Measurements from ENCODE around the gene DCLK1. TPM values are rescaled to one million over a fixed set of nuclear protein-coding genes. Genes with fewer than 3 reads are reported as not detected.
"Not testable (repeated sequence)": the region's sequence is repeated elsewhere in the genome, so short reads cannot be mapped to it uniquely, and the experiment has no call there.

Gene DCLK1
- total and polyA plus RNA-seq, 9 donors = 3.3 to 37.0 (median 20.7) TPM

DNA sequence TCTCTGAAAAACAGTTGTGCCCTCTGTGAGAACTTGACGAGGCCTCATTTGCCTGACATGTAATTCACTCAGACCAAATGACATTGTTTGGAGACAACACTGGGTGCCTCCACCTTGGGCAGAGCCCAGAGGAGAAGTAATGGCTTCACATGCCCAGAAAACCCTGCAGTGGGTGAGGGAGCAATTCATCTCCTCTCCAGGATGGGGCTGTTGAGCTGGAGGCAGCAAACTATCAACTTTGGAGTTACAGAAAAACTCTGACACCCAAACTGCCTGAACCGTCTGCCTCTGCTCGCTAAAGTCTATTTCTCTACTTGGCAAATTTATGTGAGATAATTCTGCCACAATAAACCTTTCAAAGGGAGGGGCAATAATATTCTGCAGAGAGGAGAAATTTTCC is 146.9 kb downstream of the DCLK1 start:
- H3K36me3 ChIP-seq = no peaks in the 10 kb centered on the region
- intact Hi-C loops (cut with DNase I) = no loop called here
- no peak overlapping the region for H3K27ac ChIP-seq
- no peak overlapping the region for H3K4me3 ChIP-seq
- peaks cover under 1% of the 10 kb centered on the region for H3K4me1 ChIP-seq (ENCODE audit: insufficient read depth)
- TF ChIP-seq CTCF (IDR thresholded peaks at IDR 0.05) (no peak), EP300 (IDR thresholded peaks at IDR 0.05) (no peak), POLR2A (IDR thresholded peaks at IDR 0.05) (no peak)
- no peak for DNase-seq
- no peaks in the 10 kb centered on the region for H3K9me3 ChIP-seq
- H3K27me3 ChIP-seq = no peaks in the 10 kb centered on the region
- WGBS, 3 donors = 80 to 87% (median 84%) methylated on average over 3 of the region's 3 CpGs

DNA sequence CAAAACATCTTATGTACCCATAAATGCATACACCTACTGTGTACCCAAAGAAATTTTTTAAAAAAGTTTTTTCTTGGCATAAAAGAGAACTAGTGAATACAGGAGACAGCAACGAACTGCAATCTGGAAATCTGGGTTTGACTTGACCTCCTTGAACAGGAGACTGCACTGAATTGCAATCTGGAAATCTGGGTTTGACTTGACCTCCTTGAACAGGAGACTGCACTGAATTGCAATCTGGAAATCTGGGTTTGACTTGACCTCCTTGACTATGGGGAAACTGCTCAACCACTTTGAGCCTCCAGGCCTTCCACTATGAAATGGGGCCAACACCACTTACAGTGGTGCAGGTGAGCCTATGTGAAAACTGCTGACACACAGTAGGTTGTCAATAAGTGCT is 147.5 kb downstream of the DCLK1 start:
- WGBS, 3 donors = 64 to 90% (median 75%) methylated on average over 1 of the region's 1 CpG
- intact Hi-C loops (cut with DNase I); H3K27me3 ChIP-seq; H3K27ac ChIP-seq; H3K4me1 ChIP-seq (ENCODE audit: insufficient read depth); DNase-seq; H3K4me3 ChIP-seq; H3K36me3 ChIP-seq; H3K9me3 ChIP-seq: not testable (repeated sequence)

- TF ChIP-seq POLR2A (IDR thresholded peaks at IDR 0.05) = no peak
- TF ChIP-seq EP300 (IDR thresholded peaks at IDR 0.05) = no peak
- no peak for TF ChIP-seq CTCF (IDR thresholded peaks at IDR 0.05)
- intact Hi-C loops (cut with DNase I) = no loop called here
- Histone ChIP-seq H3K36me3 (no peaks in the 10 kb centered on the region), H3K4me1 (ENCODE audit: insufficient read depth) (peaks cover 2% of the 10 kb centered on the region), H3K27ac (no peak overlapping the region), H3K4me3 (no peak overlapping the region), H3K9me3 (no peaks in the 10 kb centered on the region), H3K27me3 (no peaks in the 10 kb centered on the region)
- 90 to 100% (median 91%) methylated on average over 1 of the region's 1 CpG for WGBS, 3 donors
- no peak for DNase-seq
Measured at GRCh38 chr13:35983206-35983605, 148.0 kb downstream of the DCLK1 start.

DNA sequence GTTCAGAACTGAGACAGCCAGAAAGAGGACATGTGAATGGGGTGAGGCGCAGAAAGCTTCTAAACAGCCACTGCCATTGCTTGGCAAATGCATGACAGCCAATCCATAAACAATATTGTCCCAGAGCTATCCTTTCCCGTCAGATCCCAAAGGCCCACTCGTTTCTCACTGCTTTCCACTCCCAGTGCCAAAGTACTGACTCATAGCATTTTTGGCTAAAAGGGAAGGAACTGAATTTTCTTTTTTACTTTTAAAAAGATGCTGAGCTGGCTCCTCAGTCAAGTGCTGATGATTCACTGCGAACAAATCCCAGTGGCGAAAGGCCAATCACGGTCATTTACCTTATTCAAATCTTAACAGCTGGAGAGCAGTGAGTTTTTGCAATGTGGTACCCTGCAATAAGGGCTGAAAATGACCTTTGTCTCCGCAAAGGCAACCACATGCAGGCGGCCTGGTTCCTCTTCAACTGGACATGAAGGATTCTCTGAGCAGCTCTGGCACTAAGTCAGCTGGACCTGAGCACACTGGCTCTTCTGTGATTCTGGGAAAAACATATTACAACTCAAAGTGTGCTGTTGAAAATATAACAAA is 151.7 kb downstream of the DCLK1 start:
- H3K27me3 ChIP-seq = no peaks in the 10 kb centered on the region
- peak overlapping the region; percentile 65 to 77 for H3K27ac ChIP-seq
- H3K36me3 ChIP-seq = no peaks in the 10 kb centered on the region
- TF ChIP-seq EP300 (IDR thresholded peaks at IDR 0.05) = no peak
- TF ChIP-seq POLR2A (IDR thresholded peaks at IDR 0.05) = no peak
- WGBS, 3 donors = 14 to 30% (median 22%) methylated on average over 8 of the region's 8 CpGs
- no peak overlapping the region for H3K4me3 ChIP-seq
- peaks cover 2% of the 10 kb centered on the region for H3K4me1 ChIP-seq (ENCODE audit: insufficient read depth)
- no peaks in the 10 kb centered on the region for H3K9me3 ChIP-seq
- DNase-seq = peak; percentile 61 to 86 (median 84)
- intact Hi-C loops (cut with DNase I) = loop anchor here (2.0 to 10.0 kb wide), 4 partner anchors 293 to 299 kb away; no protein-coding TSS in a partner anchor

- Histone ChIP-seq H3K27me3 (no peaks in the 10 kb centered on the region), H3K27ac (peak overlapping the region; percentile 65 to 77), H3K9me3 (no peaks in the 10 kb centered on the region), H3K4me1 (ENCODE audit: insufficient read depth) (peaks cover 2% of the 10 kb centered on the region), H3K36me3 (no peaks in the 10 kb centered on the region), H3K4me3 (no peak overlapping the region)
- intact Hi-C loops (cut with DNase I) = loop anchor here (2.0 to 10.0 kb wide), 4 partner anchors 294 to 300 kb away; no protein-coding TSS in a partner anchor
- TF ChIP-seq POLR2A (IDR thresholded peaks at IDR 0.05) (no peak), CTCF (IDR thresholded peaks at IDR 0.05) (peak; percentile 70 to 87 (median 80)), EP300 (IDR thresholded peaks at IDR 0.05) (no peak)
- WGBS, 3 donors = 40 to 47% (median 42%) methylated on average over 10 of the region's 10 CpGs
- DNase-seq = peak in 1 of 5 donors; percentile 63
Measured at GRCh38 chr13:35978607-35979316, 152.4 kb downstream of the DCLK1 start.
